Tibial nerve (tissue), 3 donors: ENCODE measurements around the gene BNIP5.

Experiments
- CTCF ChIP-seq, 5 experiments: fragments of 200-600 bp in 3 of 5; fragments of 450-650 bp in 2 of 5; sonication (generic) in 3 of 5; IDR thresholded peaks; one replicate each; pipeline ENCODE4 v1.5.1; 2016 to 2019; ENCODE audit warnings: antibody characterized with exemption in 5 of 5, mild to moderate bottlenecking in 3 of 5, moderate library complexity in 2 of 5
- POLR2A ChIP-seq, 2 donors: fragments of 450-650 bp; IDR thresholded peaks; one replicate each; pipeline ENCODE4 v1.6.1; 2017; ENCODE audit warnings: antibody characterized with exemption in 2 of 2, mild to moderate bottlenecking in 2 of 2, moderate library complexity in 2 of 2

GRCh38 chr6:36328600-36328999 is 8.1 kb downstream of the BNIP5 start:
- no peak for TF ChIP-seq CTCF (IDR thresholded peaks at IDR 0.05)
- no peak for TF ChIP-seq POLR2A (IDR thresholded peaks at IDR 0.05)
